Measurements from ENCODE around the gene MCU.

- no peak for TF ChIP-seq CTCF (conservative IDR thresholded peaks at IDR 0.05 in 1 of 2, IDR thresholded peaks at IDR 0.05 in 1 of 2; ENCODE audit: low read depth in 1 of 2, low read length in 2 of 2)
- no peak for TF ChIP-seq EZH2 (IDR thresholded peaks at IDR 0.05; ENCODE audit: low read length, missing control alignments)
Measured at GRCh38 chr10:72688208-72688651, 3.7 kb upstream of the MCU start.

Measured in fibroblast of lung (primary cell).